Cardiac muscle cell (in vitro differentiated cells and primary cell): ENCODE data around the gene IKZF2. TPM values are rescaled to one million over a fixed set of nuclear protein-coding genes. Genes with fewer than 3 reads are reported as not detected.

Experiments used
- DNase-seq, 2 donors: peaks; one replicate each; pipeline versions ENCODE4 v3.0.0 to v3.0.0-alpha.2; 2010 to 2017; ENCODE audit warnings: low read depth in 1 of 2, low spot score in 1 of 2
- H3K27ac ChIP-seq: fragments of 200-600 bp; sonication (generic); 2 replicates; pipeline ENCODE4 v1.5.1; 2016
- H3K27me3 ChIP-seq: fragments of 200-600 bp; sonication (generic); 2 replicates; pipeline ENCODE4 v1.6.0; 2016; ENCODE audit warnings: control low read depth
- H3K36me3 ChIP-seq: fragments of 200-600 bp; sonication (generic); 2 replicates; pipeline ENCODE4 v1.5.1; 2016; ENCODE audit warnings: control low read depth
- H3K4me1 ChIP-seq: fragments of 200-600 bp; sonication (generic); 2 replicates; pipeline ENCODE4 v1.8.1; 2017; ENCODE audit warnings: low read depth, mild to moderate bottlenecking, mixed run types
- H3K4me3 ChIP-seq: fragments of 200-600 bp; sonication (generic); 2 replicates; pipeline ENCODE4 v1.5.1; 2016; ENCODE audit warnings: mild to moderate bottlenecking
- H3K9me3 ChIP-seq: fragments of 200-600 bp; sonication (generic); 2 replicates; pipeline ENCODE4 v1.5.1; 2017; ENCODE audit warnings: low read depth, mild to moderate bottlenecking, control low read depth
- polyA plus RNA-seq: library from polyadenylated mRNA; unstranded; fragments of >200 nt; fragmentation: Nextera tagmentation; extraction: Ambion mirVana; gene quantifications from 2 replicates; pipeline ENCODE4 v1.2.1, GENCODE V29; 2016
- total RNA-seq: library from RNA; depleted of rRNA; stranded (reverse); fragments of >200 nt; gene quantifications from 2 replicates; pipeline ENCODE4 v1.2.3, GENCODE V29; 2016
- TF ChIP-seq, protein P1 (sequence below): IDR thresholded peaks from 2 replicates; pipeline ENCODE4 v1.5.1; 2012; ENCODE audit warnings: low read depth, mild to moderate bottlenecking, low read length

Gene IKZF2
- total and polyA plus RNA-seq, 2 experiments from 2014 or later: 3.1 to 10.8 TPM

DNA sequence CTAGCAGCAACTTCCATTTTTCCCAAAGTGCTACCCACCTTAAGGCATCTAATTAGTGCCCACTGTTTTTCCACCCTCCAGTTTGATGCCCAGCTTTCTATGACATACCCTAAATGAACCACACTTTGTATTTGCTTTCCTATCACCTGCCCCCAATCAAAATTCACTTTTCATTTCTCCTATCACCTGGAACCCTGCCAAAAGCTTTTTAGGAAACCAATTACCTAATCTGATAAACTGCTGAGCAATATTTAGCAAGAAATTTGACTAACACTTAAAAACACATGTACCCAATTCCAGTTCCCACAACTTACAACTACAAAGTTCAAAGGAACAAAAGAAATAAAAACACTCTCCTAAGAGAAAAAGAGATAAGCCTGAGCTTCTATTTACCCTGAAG, 71.7 kb downstream of the IKZF2 start:
- no peak overlapping the region for H3K4me3 ChIP-seq
- no peaks in the 10 kb centered on the region for H3K9me3 ChIP-seq
- TF ChIP-seq, protein P1, sequence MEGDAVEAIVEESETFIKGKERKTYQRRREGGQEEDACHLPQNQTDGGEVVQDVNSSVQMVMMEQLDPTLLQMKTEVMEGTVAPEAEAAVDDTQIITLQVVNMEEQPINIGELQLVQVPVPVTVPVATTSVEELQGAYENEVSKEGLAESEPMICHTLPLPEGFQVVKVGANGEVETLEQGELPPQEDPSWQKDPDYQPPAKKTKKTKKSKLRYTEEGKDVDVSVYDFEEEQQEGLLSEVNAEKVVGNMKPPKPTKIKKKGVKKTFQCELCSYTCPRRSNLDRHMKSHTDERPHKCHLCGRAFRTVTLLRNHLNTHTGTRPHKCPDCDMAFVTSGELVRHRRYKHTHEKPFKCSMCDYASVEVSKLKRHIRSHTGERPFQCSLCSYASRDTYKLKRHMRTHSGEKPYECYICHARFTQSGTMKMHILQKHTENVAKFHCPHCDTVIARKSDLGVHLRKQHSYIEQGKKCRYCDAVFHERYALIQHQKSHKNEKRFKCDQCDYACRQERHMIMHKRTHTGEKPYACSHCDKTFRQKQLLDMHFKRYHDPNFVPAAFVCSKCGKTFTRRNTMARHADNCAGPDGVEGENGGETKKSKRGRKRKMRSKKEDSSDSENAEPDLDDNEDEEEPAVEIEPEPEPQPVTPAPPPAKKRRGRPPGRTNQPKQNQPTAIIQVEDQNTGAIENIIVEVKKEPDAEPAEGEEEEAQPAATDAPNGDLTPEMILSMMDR: no peak
- H3K4me1 ChIP-seq: no peaks in the 10 kb centered on the region
- H3K36me3 ChIP-seq: no peaks in the 10 kb centered on the region
- no peak for DNase-seq
- no peaks in the 10 kb centered on the region for H3K27me3 ChIP-seq
- H3K27ac ChIP-seq: no peak overlapping the region

DNA sequence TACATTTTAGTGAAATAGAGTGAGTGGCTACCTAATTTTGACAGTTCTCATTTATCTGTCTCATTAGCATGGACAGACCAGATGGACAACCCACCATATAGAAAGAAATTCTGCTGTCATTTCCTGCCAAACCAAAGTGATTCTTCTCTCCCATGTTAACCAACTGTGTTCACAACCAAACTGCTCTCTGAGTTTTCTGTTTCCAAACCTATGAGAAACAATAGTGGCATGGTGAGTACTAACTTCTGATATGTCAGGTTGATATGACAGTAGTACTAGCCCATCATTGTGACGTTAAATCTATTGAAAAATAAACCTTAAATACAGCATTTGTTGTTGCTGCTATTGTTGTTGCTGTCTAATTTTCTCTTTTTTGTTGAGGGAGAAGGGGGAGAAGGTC, 72.7 kb downstream of the IKZF2 start:
- Histone ChIP-seq H3K4me3 (no peak overlapping the region), H3K27ac (no peak overlapping the region), H3K27me3 (no peaks in the 10 kb centered on the region), H3K36me3 (no peaks in the 10 kb centered on the region), H3K9me3 (no peaks in the 10 kb centered on the region), H3K4me1 (no peaks in the 10 kb centered on the region)
- DNase-seq: no peak
- TF ChIP-seq, protein P1: no peak

DNA sequence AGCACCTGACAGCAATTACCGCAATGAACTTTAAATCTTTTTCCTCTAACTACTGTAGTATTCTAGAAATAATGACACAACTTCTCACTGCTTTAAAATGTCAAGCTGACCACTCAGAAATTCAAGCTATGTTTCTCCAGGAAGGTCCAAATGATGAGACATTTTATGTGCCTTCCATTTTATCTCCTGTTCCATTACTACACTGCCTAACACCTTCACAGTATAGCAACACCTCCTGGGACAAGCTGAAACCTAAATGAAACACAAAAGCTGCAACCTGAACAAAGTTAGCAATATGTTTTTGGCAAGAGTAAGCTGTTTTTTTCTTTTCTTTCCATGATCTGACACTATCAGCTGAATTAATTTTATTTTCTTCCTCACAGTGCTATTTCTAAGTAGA, 81.9 kb downstream of the IKZF2 start:
- no peak for DNase-seq
- no peaks in the 10 kb centered on the region for H3K36me3 ChIP-seq
- H3K4me3 ChIP-seq: no peak overlapping the region
- no peak overlapping the region for H3K27ac ChIP-seq
- H3K27me3 ChIP-seq: no peaks in the 10 kb centered on the region
- H3K9me3 ChIP-seq: no peaks in the 10 kb centered on the region
- TF ChIP-seq, protein P1: no peak
- H3K4me1 ChIP-seq: peaks cover 10% of the 10 kb centered on the region

DNA sequence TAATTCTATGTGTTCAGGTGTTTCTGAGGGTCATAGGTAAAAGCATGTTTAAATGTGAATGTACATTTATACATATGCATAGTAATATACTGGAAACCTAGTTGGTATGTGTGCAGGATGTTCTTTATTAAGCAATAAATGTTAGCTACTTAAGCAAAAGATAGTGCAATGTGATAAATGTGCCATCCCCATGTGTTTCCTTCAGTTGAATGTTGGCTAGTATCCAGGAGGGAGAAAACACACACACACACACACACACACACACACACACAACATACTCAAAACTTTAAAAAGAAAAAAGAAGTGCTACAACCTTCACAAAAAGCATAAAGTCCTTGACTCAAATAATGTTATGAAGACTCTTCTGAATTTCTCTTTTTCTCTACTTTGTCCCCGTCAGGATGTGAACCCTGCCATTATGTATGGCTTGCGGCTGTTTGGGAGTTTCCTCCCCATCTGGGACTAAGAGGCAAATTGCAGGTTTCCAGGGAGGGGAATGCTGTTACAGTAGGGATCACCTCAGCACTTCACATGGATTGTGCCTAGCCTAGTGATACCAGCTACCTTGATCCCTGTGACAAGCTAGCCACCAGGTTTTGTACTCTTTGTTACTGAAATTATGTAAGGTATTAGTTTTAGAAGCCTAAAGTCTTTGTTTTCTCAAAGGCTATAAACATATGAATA, 82.6 kb downstream of the IKZF2 start:
- Histone ChIP-seq H3K27ac (no peak overlapping the region), H3K27me3 (no peaks in the 10 kb centered on the region), H3K9me3 (no peaks in the 10 kb centered on the region), H3K36me3 (no peaks in the 10 kb centered on the region), H3K4me1 (peaks cover 10% of the 10 kb centered on the region), H3K4me3 (no peak overlapping the region)
- DNase-seq: peak in 1 of 2 donors; percentile 15
- TF ChIP-seq, protein P1: no peak

DNA sequence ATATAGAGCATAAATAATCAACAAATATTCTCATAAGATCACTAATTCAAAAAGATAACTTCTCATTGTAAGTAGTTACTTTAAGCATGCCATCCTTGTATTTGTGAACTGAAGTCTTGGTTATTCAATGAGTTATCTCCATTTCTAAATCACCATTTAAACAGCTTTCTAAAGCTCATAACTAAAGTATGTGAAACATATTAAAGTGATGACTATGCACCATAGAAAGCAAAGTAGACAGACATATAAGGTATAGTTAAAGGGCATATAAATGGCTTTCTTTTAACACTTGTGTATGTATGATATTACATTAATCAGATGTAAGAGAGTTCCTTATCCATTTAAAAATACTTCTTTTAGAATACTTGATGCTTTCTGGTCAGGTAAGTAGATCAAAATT, 83.5 kb downstream of the IKZF2 start:
- H3K36me3 ChIP-seq: no peaks in the 10 kb centered on the region
- no peaks in the 10 kb centered on the region for H3K9me3 ChIP-seq
- H3K27me3 ChIP-seq: no peaks in the 10 kb centered on the region
- H3K4me3 ChIP-seq: no peak overlapping the region
- DNase-seq: no peak
- TF ChIP-seq, protein P1: no peak
- H3K27ac ChIP-seq: no peak overlapping the region
- peaks cover 10% of the 10 kb centered on the region for H3K4me1 ChIP-seq
